Keratinocyte (primary cell): Measurements from ENCODE around the gene ALOX15B. TPM values are rescaled to one million over a fixed set of nuclear protein-coding genes. Genes with fewer than 3 reads are reported as not detected.

Experiments used
- DNase-seq: peaks from one replicate; pipeline ENCODE4 v3.0.0-alpha.2; 2011; ENCODE audit warnings: low read depth, missing footprints, low spot score
- FAIRE-seq: peaks from 2 replicates; lab custom pipeline; 2011; peaks lifted over from hg19 to GRCh38; lab: Jason Lieb, UNC
- H2AFZ ChIP-seq: 2 replicates; pipeline ENCODE4 v1.6.0; 2012; ENCODE audit warnings: low read length, control low read depth, inconsistent platforms; ENCODE audit not compliant: control insufficient read depth
- H3K27ac ChIP-seq: 2 replicates; pipeline ENCODE4 v1.5.1; 2011; ENCODE audit warnings: low read length; ENCODE audit not compliant: control insufficient read depth, insufficient read depth
- H3K27me3 ChIP-seq: 3 replicates; pipeline ENCODE4 v1.6.0; 2011; ENCODE audit warnings: low read length; ENCODE audit not compliant: control insufficient read depth, insufficient read depth; ENCODE audit errors: extremely low read depth
- H3K36me3 ChIP-seq, 2 experiments: 2 replicates in 1 of 2; 3 replicates in 1 of 2; pipeline ENCODE4 v1.5.1; 2011; ENCODE audit warnings: low read length in 2 of 2, mild to moderate bottlenecking in 1 of 2; ENCODE audit not compliant: control insufficient read depth in 2 of 2, insufficient read depth in 2 of 2; ENCODE audit errors: extremely low read depth in 1 of 2
- H3K4me1 ChIP-seq: 3 replicates; pipeline ENCODE4 v1.5.1; 2011; ENCODE audit warnings: low read length; ENCODE audit not compliant: control insufficient read depth, insufficient read depth; ENCODE audit errors: extremely low read depth
- H3K4me2 ChIP-seq: 3 replicates; pipeline ENCODE4 v1.6.0; 2011; ENCODE audit warnings: low read depth, low read length; ENCODE audit not compliant: control insufficient read depth, insufficient read depth; ENCODE audit errors: extremely low read depth
- H3K4me3 ChIP-seq, 3 experiments: fragments of 200-600 bp in 1 of 3; sonication (generic) in 1 of 3; 2 replicates in 2 of 3; 3 replicates in 1 of 3; pipeline ENCODE4 v1.5.1; 2011 to 2016; ENCODE audit warnings: low read length in 3 of 3, mild to moderate bottlenecking in 3 of 3, control low read depth in 2 of 3, inconsistent platforms in 1 of 3, low read depth in 1 of 3, mixed read lengths in 1 of 3, mixed run types in 1 of 3, moderate library complexity in 1 of 3; ENCODE audit not compliant: control insufficient read depth in 2 of 3, insufficient read depth in 2 of 3; ENCODE audit errors: extremely low read depth in 1 of 3
- H3K79me2 ChIP-seq: 2 replicates; pipeline ENCODE4 v1.6.0; 2012; ENCODE audit warnings: low read length; ENCODE audit not compliant: control insufficient read depth, insufficient read depth
- H3K9ac ChIP-seq: 3 replicates; pipeline ENCODE4 v1.6.0; 2011; ENCODE audit warnings: low read length; ENCODE audit not compliant: control insufficient read depth, insufficient read depth; ENCODE audit errors: extremely low read depth
- H3K9me1 ChIP-seq: 3 replicates; pipeline ENCODE4 v1.6.0; 2011; ENCODE audit warnings: low read length; ENCODE audit not compliant: control insufficient read depth, insufficient read depth; ENCODE audit errors: extremely low read depth
- H3K9me3 ChIP-seq: 2 replicates; pipeline ENCODE4 v1.5.1; 2012; ENCODE audit warnings: low read depth, low read length; ENCODE audit not compliant: control insufficient read depth
- H4K20me1 ChIP-seq: 3 replicates; pipeline ENCODE4 v1.6.0; 2011; ENCODE audit warnings: low read length; ENCODE audit not compliant: control insufficient read depth, insufficient read depth; ENCODE audit errors: extremely low read depth
- EZH2 ChIP-seq: IDR thresholded peaks from one replicate; pipeline ENCODE4 v1.6.1; 2012; ENCODE audit warnings: inconsistent platforms, mild to moderate bottlenecking, low read length, moderate library complexity
- dilution Hi-C: fragments of 300-500 bp; cut with MboI; formaldehyde crosslinking; loops from one replicate; pipeline ENCODE4 v1.7.0; 2020; ENCODE audit warnings: low sequenced_read_pairs; ENCODE audit not compliant: extremely low pct_ligation_motif_present
- polyA plus RNA-seq, 5 experiments: library from polyadenylated mRNA; depleted of rRNA in 3 of 5; stranded (reverse) in 3 of 5; stranded (forward) in 1 of 5; unstranded in 1 of 5; fragments of >200 nt; gene quantifications; 1 replicate in 1 of 5; 2 replicates in 3 of 5; 3 replicates in 1 of 5; pipeline versions ENCODE4 v1.2.1 to v1.2.3, GENCODE V29; 2011 to 2012; ENCODE audit warnings: missing spikeins in 2 of 5, low read depth in 1 of 5, low replicate concordance in 1 of 5
- TF ChIP-seq, protein P1 (sequence below), 3 experiments: IDR thresholded peaks in 1 of 3; conservative IDR thresholded peaks in 1 of 3; optimal IDR thresholded peaks in 1 of 3; 2 replicates in 2 of 3; 3 replicates in 1 of 3; pipeline versions ENCODE3 to v1.5.1; 2011; ENCODE audit warnings: low read length in 3 of 3, mild to moderate bottlenecking in 3 of 3, moderate library complexity in 2 of 3, control low read depth in 1 of 3, inconsistent platforms in 1 of 3; ENCODE audit not compliant: insufficient read depth in 2 of 3; ENCODE audit errors: extremely low read depth in 1 of 3

The ALOX15B gene
- polyA plus RNA-seq, 1 donor (not counting 4 experiments of a cell fraction or from before 2014, with no cell fraction given) = 29.7 TPM

DNA sequence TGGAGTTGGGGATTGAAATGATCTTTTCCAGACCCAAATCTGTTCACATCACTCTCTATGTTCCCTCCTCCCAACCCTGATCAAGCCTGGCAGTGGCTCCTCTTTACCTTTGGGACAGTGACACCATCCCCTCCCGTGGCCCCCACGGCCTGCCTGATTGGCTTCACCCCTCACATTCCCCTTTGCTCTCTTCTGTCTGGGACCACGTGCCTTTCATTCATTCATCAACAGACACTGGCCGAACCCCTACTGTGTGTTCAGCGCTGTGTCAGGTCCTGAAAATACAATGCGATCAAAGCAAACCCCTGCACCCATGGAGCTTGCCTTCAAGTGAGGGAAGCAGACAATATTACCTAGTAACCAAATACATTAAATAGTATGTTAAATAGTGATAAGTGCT, 50.9 kb downstream of the ALOX15B start:
- DNase-seq (no peak), FAIRE-seq (no peak)
- Histone ChIP-seq H3K27ac (no peak overlapping the region), H3K36me3 (no peaks in the 10 kb centered on the region), H3K27me3 (peaks cover 18% of the 10 kb centered on the region), H3K4me2 (no peak overlapping the region), H3K9ac (no peak overlapping the region), H3K79me2 (no peaks in the 10 kb centered on the region), H3K9me3 (no peaks in the 10 kb centered on the region), H4K20me1 (no peaks in the 10 kb centered on the region), H3K4me1 (peaks cover 2% of the 10 kb centered on the region), H2AFZ (no peak overlapping the region), H3K4me3 (no peak overlapping the region), H3K9me1 (no peaks in the 10 kb centered on the region)
- dilution Hi-C loops = no loop called here
- TF ChIP-seq, protein P1, sequence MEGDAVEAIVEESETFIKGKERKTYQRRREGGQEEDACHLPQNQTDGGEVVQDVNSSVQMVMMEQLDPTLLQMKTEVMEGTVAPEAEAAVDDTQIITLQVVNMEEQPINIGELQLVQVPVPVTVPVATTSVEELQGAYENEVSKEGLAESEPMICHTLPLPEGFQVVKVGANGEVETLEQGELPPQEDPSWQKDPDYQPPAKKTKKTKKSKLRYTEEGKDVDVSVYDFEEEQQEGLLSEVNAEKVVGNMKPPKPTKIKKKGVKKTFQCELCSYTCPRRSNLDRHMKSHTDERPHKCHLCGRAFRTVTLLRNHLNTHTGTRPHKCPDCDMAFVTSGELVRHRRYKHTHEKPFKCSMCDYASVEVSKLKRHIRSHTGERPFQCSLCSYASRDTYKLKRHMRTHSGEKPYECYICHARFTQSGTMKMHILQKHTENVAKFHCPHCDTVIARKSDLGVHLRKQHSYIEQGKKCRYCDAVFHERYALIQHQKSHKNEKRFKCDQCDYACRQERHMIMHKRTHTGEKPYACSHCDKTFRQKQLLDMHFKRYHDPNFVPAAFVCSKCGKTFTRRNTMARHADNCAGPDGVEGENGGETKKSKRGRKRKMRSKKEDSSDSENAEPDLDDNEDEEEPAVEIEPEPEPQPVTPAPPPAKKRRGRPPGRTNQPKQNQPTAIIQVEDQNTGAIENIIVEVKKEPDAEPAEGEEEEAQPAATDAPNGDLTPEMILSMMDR (optimal IDR thresholded peaks at IDR 0.05 in 1 of 3, IDR thresholded peaks at IDR 0.05 in 1 of 3, conservative IDR thresholded peaks at IDR 0.05 in 1 of 3; ENCODE audit: extremely low read depth in 1 of 3, insufficient read depth in 2 of 3, low read length in 3 of 3) = no peak
- TF ChIP-seq EZH2 = no peak

DNA sequence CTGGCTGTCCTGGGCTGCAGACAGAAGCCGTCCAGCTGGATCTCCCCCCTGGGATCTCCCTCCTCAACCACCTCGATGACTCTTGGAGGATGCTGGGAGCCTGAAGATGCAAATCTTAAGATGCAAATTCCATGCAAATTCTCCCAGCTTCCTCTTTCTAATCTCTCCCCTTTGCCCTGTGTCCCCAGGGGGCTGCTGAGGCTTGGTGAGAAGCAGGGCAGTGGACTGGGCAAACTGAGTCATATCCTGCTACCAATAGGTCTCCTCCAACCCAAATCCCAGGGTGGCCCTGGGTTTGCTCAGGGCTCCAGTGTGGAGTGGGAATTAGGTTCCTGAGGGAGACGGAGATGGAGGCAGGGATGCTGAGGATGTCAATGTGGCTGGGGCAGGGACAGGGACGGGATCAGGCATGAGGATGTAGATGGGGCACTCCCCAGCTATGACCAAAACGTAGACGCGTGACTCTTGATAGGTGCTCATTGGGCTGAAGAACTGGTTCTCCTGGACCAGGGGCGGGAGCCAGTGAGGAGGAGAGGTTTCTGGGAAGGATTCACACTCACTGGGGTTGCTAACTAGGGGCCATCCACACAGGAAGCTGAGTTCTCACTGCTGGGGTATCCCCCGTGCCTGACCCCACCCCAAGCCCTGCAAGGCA, 52.3 kb downstream of the ALOX15B start:
- Histone ChIP-seq H3K79me2 (no peaks in the 10 kb centered on the region), H3K27ac (no peak overlapping the region), H3K4me1 (peaks cover 2% of the 10 kb centered on the region), H3K36me3 (no peaks in the 10 kb centered on the region), H3K9ac (no peak overlapping the region), H2AFZ (no peak overlapping the region), H4K20me1 (no peaks in the 10 kb centered on the region), H3K4me3 (no peak overlapping the region), H3K9me1 (no peaks in the 10 kb centered on the region), H3K27me3 (peaks cover 18% of the 10 kb centered on the region), H3K4me2 (no peak overlapping the region), H3K9me3 (no peaks in the 10 kb centered on the region)
- DNase-seq (no peak), FAIRE-seq (no peak)
- TF ChIP-seq EZH2 = no peak
- TF ChIP-seq, protein P1 (optimal IDR thresholded peaks at IDR 0.05 in 1 of 3, IDR thresholded peaks at IDR 0.05 in 1 of 3, conservative IDR thresholded peaks at IDR 0.05 in 1 of 3; ENCODE audit: extremely low read depth in 1 of 3, insufficient read depth in 2 of 3, low read length in 3 of 3) = no peak
- dilution Hi-C loops = no loop called here
